IMR-90 (cell line): ENCODE results near the gene HHIPL1. TPM values are rescaled to one million over a fixed set of nuclear protein-coding genes. Genes with fewer than 3 reads are reported as not detected.
A peak's percentile ranks its signal among the peaks of the same experiment; 100 is the strongest.

ENCODE experiments used
- ATAC-seq: fragments of 200-7000 bp; cut with Tn5 transposase; 2 replicates; pipeline ENCODE4 v1.9.1; 2020; ENCODE audit warnings: low read depth, mild to moderate bottlenecking, moderate library complexity
- BruUV-seq: library from RNA; stranded (reverse); fragments of 400-500 nt; replicated peaks from 2 replicates; lab custom pipeline; 2021; lab: Mats Ljungman, UMichigan
- CTCF ChIA-PET: fragments of 300-600 bp; formaldehyde crosslinking; extraction: SDS; loops from one replicate; lab custom pipeline; 2021; ENCODE audit warnings: antibody characterized with exemption; lab: Yijun Ruan, JAX
- POLR2A ChIA-PET: fragments of 300-600 bp; sonication (Branson Sonifier 250); formaldehyde crosslinking; loops from one replicate; lab custom pipeline; 2022; ENCODE audit warnings: antibody characterized with exemption; ENCODE audit not compliant: unreplicated experiment; lab: Charles Lee
- DNase-seq: peaks from one replicate; pipeline ENCODE4 v3.0.0; 2013
- H2AFZ ChIP-seq: replicated peaks from 2 replicates; pipeline ENCODE3; 2013; ENCODE audit warnings: low read length, mild to moderate bottlenecking; ENCODE audit not compliant: poor library complexity
- H2AK5ac ChIP-seq: 2 replicates; pipeline ENCODE4 v1.6.1; 2013; ENCODE audit warnings: low read depth, low read length, inconsistent platforms
- H2AK9ac ChIP-seq: replicated peaks from 2 replicates; pipeline ENCODE3; 2013; ENCODE audit warnings: mild to moderate bottlenecking, low read depth, low read length, moderate library complexity; ENCODE audit not compliant: poor library complexity
- H2BK120ac ChIP-seq: 2 replicates; pipeline ENCODE4 v1.6.1; 2013; ENCODE audit warnings: low read depth, low read length, inconsistent platforms
- H2BK15ac ChIP-seq: 3 replicates; pipeline ENCODE4 v1.6.1; 2013; ENCODE audit warnings: low read depth, low read length, inconsistent platforms
- H2BK20ac ChIP-seq: 2 replicates; pipeline ENCODE4 v1.6.1; 2013; ENCODE audit warnings: low read depth, mild to moderate bottlenecking, inconsistent platforms, low read length, moderate library complexity
- H2BK5ac ChIP-seq: 2 replicates; pipeline ENCODE4 v1.6.1; 2013; ENCODE audit warnings: mild to moderate bottlenecking, low read depth, low read length, inconsistent platforms; ENCODE audit not compliant: poor library complexity, severe bottlenecking
- H3K14ac ChIP-seq: replicated peaks from 2 replicates; pipeline ENCODE4 v1.6.1; 2013; ENCODE audit warnings: low read depth, low read length, inconsistent platforms
- H3K18ac ChIP-seq: 2 replicates; pipeline ENCODE4 v1.6.1; 2013; ENCODE audit warnings: low read depth, low read length, control low read depth
- H3K23ac ChIP-seq: 2 replicates; pipeline ENCODE4 v1.6.1; 2013; ENCODE audit warnings: low read depth, low read length, inconsistent platforms
- H3K27ac ChIP-seq: 2 replicates; pipeline ENCODE4 v1.5.1; 2013; ENCODE audit warnings: mild to moderate bottlenecking, control low read depth, low read length; ENCODE audit not compliant: insufficient read depth
- H3K27me3 ChIP-seq: 2 replicates; pipeline ENCODE4 v1.6.1; 2013; ENCODE audit warnings: low read length; ENCODE audit not compliant: control insufficient read depth, insufficient read depth
- H3K36me3 ChIP-seq: 2 replicates; pipeline ENCODE4 v1.6.1; 2013; ENCODE audit warnings: low read length, mixed read lengths; ENCODE audit not compliant: control insufficient read depth, insufficient read depth
- H3K4ac ChIP-seq: 2 replicates; pipeline ENCODE4 v1.6.1; 2013; ENCODE audit warnings: low read depth, low read length, inconsistent platforms
- H3K4me1 ChIP-seq: 2 replicates; pipeline ENCODE4 v1.6.1; 2013; ENCODE audit warnings: low read length, mixed read lengths; ENCODE audit not compliant: control insufficient read depth, insufficient read depth
- H3K4me2 ChIP-seq: 2 replicates; pipeline ENCODE4 v1.6.1; 2013; ENCODE audit warnings: low read depth, mild to moderate bottlenecking, control low read depth, low read length, moderate library complexity
- H3K4me3 ChIP-seq: 2 replicates; pipeline ENCODE4 v1.5.1; 2013; ENCODE audit warnings: low read depth, mild to moderate bottlenecking, control low read depth, low read length, moderate library complexity; ENCODE audit not compliant: insufficient read depth
- H3K56ac ChIP-seq: 2 replicates; pipeline ENCODE4 v1.6.1; 2013; ENCODE audit warnings: low read length, inconsistent platforms; ENCODE audit not compliant: insufficient read depth; ENCODE audit errors: extremely low read depth
- H3K79me1 ChIP-seq, 2 experiments: 2 replicates each; pipeline ENCODE4 v1.6.1; 2013; ENCODE audit warnings: low read length in 2 of 2, inconsistent platforms in 1 of 2, low read depth in 1 of 2
- H3K9ac ChIP-seq: 2 replicates; pipeline ENCODE4 v1.6.1; 2013; ENCODE audit warnings: low read depth, low read length, control low read depth
- H3K9me1 ChIP-seq: 2 replicates; pipeline ENCODE4 v1.6.1; 2013; ENCODE audit warnings: low read length, inconsistent platforms; ENCODE audit not compliant: insufficient read depth
- H3K9me3 ChIP-seq: 2 replicates; pipeline ENCODE4 v1.6.1; 2013; ENCODE audit warnings: low read length; ENCODE audit not compliant: control insufficient read depth, insufficient read depth
- H4K20me1 ChIP-seq: 2 replicates; pipeline ENCODE4 v1.6.1; 2013; ENCODE audit warnings: low read length, inconsistent platforms; ENCODE audit not compliant: insufficient read depth
- H4K5ac ChIP-seq: 2 replicates; pipeline ENCODE4 v1.6.1; 2013; ENCODE audit warnings: mild to moderate bottlenecking, low read depth, low read length, control low read depth
- H4K8ac ChIP-seq, 2 experiments: 2 replicates each; pipeline ENCODE4 v1.6.1; 2013; ENCODE audit warnings: low read depth in 2 of 2, low read length in 2 of 2, control low read depth in 1 of 2, inconsistent platforms in 1 of 2
- H4K91ac ChIP-seq: 2 replicates; pipeline ENCODE4 v1.6.1; 2013; ENCODE audit warnings: low read depth, low read length, inconsistent platforms; ENCODE audit not compliant: insufficient read depth
- MAFK ChIP-seq: IDR thresholded peaks from 2 replicates; pipeline ENCODE4 v1.6.1; 2012; ENCODE audit warnings: low read depth, low read length, improper control_type of control experiment
- MXI1 ChIP-seq: IDR thresholded peaks from 2 replicates; pipeline ENCODE4 v1.6.1; 2012; ENCODE audit warnings: low read depth, mild to moderate bottlenecking, low read length, moderate library complexity, borderline replicate concordance
- RAD21 ChIP-seq: IDR thresholded peaks from 2 replicates; pipeline ENCODE4 v1.6.1; 2012; ENCODE audit warnings: low read length, improper control_type of control experiment
- WGBS, 2 experiments: methylation state at CpG; one replicate each; pipeline versions ENCODE4 v1.1.5 to v1.1.7; 2013; ENCODE audit warnings: missing lambda C conversion rate in 2 of 2; ENCODE audit not compliant: insufficient read length in 1 of 2; ENCODE audit errors: extremely low coverage in 2 of 2; 5-methylcytosine and 5-hydroxymethylcytosine counted together
- dilution Hi-C: fragments of 300-500 bp; cut with HindIII; formaldehyde crosslinking; loops from one replicate; pipeline ENCODE4 v1.14.3; 2018; ENCODE audit warnings: low sequenced_read_pairs; ENCODE audit not compliant: unreplicated experiment
- in situ Hi-C: fragments of 300-500 bp; cut with MboI; formaldehyde crosslinking; loops from 3 replicates; pipeline ENCODE4 v1.14.3; 2019; ENCODE audit warnings: low sequenced_read_pairs, inconsistent platforms, mixed read lengths
- intact Hi-C: fragments of 100-400 bp; cut with micrococcal nuclease; formaldehyde crosslinking; loops from 2 replicates; pipeline ENCODE4 v1.10.0; 2022
- polyA plus RNA-seq, 3 experiments: library from polyadenylated mRNA; depleted of rRNA; stranded (reverse); fragments of >200 nt; gene quantifications; 2 replicates each; pipeline ENCODE4 v1.2.3, GENCODE V29; 2012; ENCODE audit warnings: low replicate concordance in 1 of 3
- total RNA-seq: library from RNA; depleted of rRNA; stranded (reverse); fragments of >200 nt; gene quantifications from 2 replicates; pipeline ENCODE4 v1.2.3, GENCODE V29; 2012

The HHIPL1 gene
- total and polyA plus RNA-seq, 2 of the 4 experiments (the other 2 are of a cell fraction) = 0.65 to 0.72 TPM

DNA sequence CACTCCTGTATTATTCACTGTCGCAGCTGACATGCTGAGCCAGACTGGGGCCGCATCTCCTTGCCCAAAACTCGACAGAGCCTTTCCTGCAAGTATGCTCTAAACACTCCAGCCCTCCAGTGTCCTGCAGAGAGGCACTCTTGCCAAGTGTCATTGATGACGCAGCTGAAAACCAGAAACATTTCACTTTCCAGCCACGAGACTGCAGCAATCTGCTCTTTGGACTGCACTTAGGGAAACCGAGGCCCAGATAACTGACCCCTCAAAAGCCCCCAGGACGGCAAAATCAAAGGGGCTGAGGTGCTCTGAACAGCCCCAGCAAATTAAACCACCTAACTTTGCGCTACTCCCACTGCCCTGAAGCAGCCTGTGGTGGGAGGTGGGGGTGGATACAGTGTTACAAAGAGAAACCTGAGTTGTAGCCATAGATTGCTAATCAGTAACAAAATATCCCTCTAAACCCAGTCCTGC, 43.5 kb upstream of the HHIPL1 start:
- CTCF ChIA-PET = interaction anchor here (0.6 to 1.5 kb wide), 3 partner anchors 11 to 165 kb away, joined by 3 to 4 read pairs (median 3); no protein-coding TSS in a partner anchor
- peak overlapping the region; percentile 83; the same call in 1 of the 2 replicates for H3K23ac ChIP-seq

More for the DNA sequence above, 43.5 kb upstream of the HHIPL1 start:
- Histone ChIP-seq H2BK20ac (peak overlapping the region; percentile 35; the same call in 1 of the 2 replicates), H2BK5ac (peak overlapping the region; percentile 44), H2BK120ac (peak overlapping the region; percentile 62), H3K79me1 (peaks cover 21 to 79% of the 10 kb centered on the region in 2 experiments; a peak in 3 of 4 replicates), H3K18ac (no peak overlapping the region), H4K8ac (peak overlapping the region in 1 of 2 experiments; percentile 44; a peak in 2 of 4 replicates), H2AK9ac (peak overlapping the region; percentile 93), H4K91ac (peak overlapping the region; percentile 44), H3K4me2 (peak overlapping the region; percentile 85), H3K4ac (peak overlapping the region; percentile 72), H3K4me3 (peak overlapping the region; percentile 3; the same call in 1 of the 2 replicates), H3K9ac (peak overlapping the region; percentile 64), H3K4me1 (peaks cover 16% of the 10 kb centered on the region), H2AK5ac (peak overlapping the region; percentile 72), H3K9me1 (peaks cover 19% of the 10 kb centered on the region), H3K27ac (peak overlapping the region; percentile 56; the same call in 1 of the 2 replicates), H4K20me1 (peaks cover 53% of the 10 kb centered on the region), H2AFZ (peak overlapping the region; percentile 74), H3K14ac (peak overlapping the region; percentile 87), H3K36me3 (no peaks in the 10 kb centered on the region), H2BK15ac (0 out of 3 replicates have a peak overlapping the region, but pooled peaks have one; percentile 19), H3K9me3 (no peaks in the 10 kb centered on the region), H4K5ac (no peak overlapping the region), H3K27me3 (no peaks in the 10 kb centered on the region), H3K56ac (no peak overlapping the region)
- TF ChIP-seq MAFK (no peak), RAD21 (peak; percentile 19; the same call in 1 of the 2 replicates), MXI1 (peak; percentile 49; the same call in 1 of the 2 replicates)
- 20% methylated on average over 1 of the region's 8 CpGs; no CpG with 5 or more reads in 1 of the 2 experiments for WGBS, 2 experiments
- in situ Hi-C loops (no loop called here), intact Hi-C loops (no loop called here), dilution Hi-C loops (no loop called here)
- BruUV-seq = no TSS peak
- ATAC-seq (no peak), DNase-seq (peak; percentile 65)
- POLR2A ChIA-PET = no interaction called here
